C4-2B (cell line): ENCODE results near the gene ITGAE.

Experiments
- H3K27ac ChIP-seq: fragments of 450-650 bp; 2 replicates; pipeline ENCODE4 v1.5.1; 2017
- CTCF ChIP-seq: fragments of 450-650 bp; conservative IDR thresholded peaks from 2 replicates; pipeline ENCODE4 v1.5.1; 2017; ENCODE audit warnings: mild to moderate bottlenecking
- ZFX ChIP-seq: fragments of 450-650 bp; IDR thresholded peaks from 2 replicates; pipeline ENCODE4 v1.6.1; 2017

ITGAE gene

GRCh38 chr17:3762922-3763776, 37.8 kb downstream of the ITGAE start:
- no peak for TF ChIP-seq CTCF
- TF ChIP-seq ZFX = no peak
- no peak overlapping the region for H3K27ac ChIP-seq

GRCh38 chr17:3761918-3762380, 39.0 kb downstream of the ITGAE start:
- TF ChIP-seq ZFX = no peak
- TF ChIP-seq CTCF = no peak
- no peak overlapping the region for H3K27ac ChIP-seq

- TF ChIP-seq CTCF (no peak), ZFX (no peak)
- H3K27ac ChIP-seq = no peak overlapping the region
Observed at GRCh38 chr17:3761036-3761917, 39.7 kb downstream of the ITGAE start.

- no peak overlapping the region for H3K27ac ChIP-seq
- TF ChIP-seq ZFX = no peak
- TF ChIP-seq CTCF = no peak
Observed at GRCh38 chr17:3759597-3760216, 41.3 kb downstream of the ITGAE start.

GRCh38 chr17:3755335-3756030, 45.5 kb downstream of the ITGAE start:
- H3K27ac ChIP-seq = peak overlapping the region; percentile 82

More at GRCh38 chr17:3755335-3756030, 45.5 kb downstream of the ITGAE start:
- TF ChIP-seq ZFX (no peak), CTCF (no peak)
